ENCODE measurements around the gene PRSS56.
"Not testable (repeated sequence)": the region's sequence is repeated elsewhere in the genome, so short reads cannot be mapped to it uniquely, and the experiment has no call there.

Gene PRSS56

GRCh38 chr2:232526372-232526941 is 6.3 kb downstream of the PRSS56 start:
- no peak for DNase-seq

DNA sequence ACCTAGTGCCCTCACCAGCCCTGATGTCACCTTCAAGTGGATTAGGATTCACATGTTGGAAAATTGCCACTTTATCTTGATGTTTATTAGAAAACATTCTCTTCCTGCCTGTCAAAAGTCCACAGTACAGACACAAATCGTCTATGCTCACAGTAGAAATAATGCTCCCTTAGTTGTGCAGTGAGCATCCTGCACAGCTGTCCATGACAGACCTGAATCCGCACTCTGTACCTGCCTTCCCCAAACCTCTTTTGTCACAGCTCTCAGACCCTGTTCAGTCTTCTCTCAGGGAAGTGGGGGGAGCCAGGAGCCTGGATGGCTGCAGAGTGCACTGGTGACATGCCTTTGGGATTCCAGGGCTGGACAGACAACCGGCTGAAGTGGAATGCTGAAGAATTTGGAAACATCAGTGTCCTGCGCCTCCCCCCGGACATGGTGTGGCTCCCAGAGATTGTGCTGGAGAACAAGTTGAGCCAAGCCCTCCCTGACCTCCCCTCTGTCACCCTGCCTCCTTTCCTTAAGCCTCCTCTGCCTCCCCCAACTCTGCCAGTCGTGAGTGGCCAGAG is 7.8 kb downstream of the PRSS56 start:
- no peak for DNase-seq

- no peak for DNase-seq
Measured at GRCh38 chr2:232528746-232529460, 8.7 kb downstream of the PRSS56 start.

DNA sequence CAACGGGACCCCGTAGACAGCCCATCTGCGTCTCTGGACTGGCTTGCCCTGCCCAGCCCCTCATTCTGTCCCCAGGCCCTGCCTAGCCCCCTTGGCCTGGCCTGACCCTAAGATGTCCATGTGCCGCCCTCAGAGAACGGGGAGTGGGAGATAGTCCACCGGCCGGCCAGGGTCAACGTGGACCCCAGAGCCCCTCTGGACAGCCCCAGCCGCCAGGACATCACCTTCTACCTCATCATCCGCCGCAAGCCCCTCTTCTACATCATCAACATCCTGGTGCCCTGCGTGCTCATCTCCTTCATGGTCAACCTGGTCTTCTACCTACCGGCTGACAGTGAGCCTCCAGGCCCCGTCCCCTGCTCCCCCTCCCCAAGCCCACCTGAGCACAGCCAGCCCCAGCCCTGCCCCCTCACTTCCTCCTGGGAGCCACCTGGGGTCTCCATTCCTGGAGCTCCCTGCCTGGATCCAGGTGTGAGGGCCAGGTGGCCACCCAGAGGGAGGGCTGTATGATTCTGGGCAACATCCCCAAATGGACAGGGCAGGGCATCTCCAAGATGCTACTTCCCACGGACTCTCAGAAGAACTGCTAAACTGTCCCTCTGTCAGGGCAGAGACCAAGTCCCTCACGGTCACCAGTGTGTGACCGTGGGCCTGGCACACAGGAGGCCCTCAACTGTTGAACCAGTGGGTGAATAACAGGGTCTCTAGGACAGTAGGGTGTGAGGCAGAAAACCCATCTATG is 9.8 kb downstream of the PRSS56 start:
- no peak for DNase-seq

GRCh38 chr2:232530626-232531260 is 10.6 kb downstream of the PRSS56 start:
- DNase-seq, result no peak

- DNase-seq, result no peak
Measured at GRCh38 chr2:232532419-232532818, 12.2 kb downstream of the PRSS56 start.

GRCh38 chr2:232532821-232533220 is 12.6 kb downstream of the PRSS56 start:
- DNase-seq, result not testable (repeated sequence)

GRCh38 chr2:232533944-232534710 is 13.9 kb downstream of the PRSS56 start:
- DNase-seq, result no peak

GRCh38 chr2:232534940-232535651 is 14.9 kb downstream of the PRSS56 start:
- no peak for DNase-seq

DNA sequence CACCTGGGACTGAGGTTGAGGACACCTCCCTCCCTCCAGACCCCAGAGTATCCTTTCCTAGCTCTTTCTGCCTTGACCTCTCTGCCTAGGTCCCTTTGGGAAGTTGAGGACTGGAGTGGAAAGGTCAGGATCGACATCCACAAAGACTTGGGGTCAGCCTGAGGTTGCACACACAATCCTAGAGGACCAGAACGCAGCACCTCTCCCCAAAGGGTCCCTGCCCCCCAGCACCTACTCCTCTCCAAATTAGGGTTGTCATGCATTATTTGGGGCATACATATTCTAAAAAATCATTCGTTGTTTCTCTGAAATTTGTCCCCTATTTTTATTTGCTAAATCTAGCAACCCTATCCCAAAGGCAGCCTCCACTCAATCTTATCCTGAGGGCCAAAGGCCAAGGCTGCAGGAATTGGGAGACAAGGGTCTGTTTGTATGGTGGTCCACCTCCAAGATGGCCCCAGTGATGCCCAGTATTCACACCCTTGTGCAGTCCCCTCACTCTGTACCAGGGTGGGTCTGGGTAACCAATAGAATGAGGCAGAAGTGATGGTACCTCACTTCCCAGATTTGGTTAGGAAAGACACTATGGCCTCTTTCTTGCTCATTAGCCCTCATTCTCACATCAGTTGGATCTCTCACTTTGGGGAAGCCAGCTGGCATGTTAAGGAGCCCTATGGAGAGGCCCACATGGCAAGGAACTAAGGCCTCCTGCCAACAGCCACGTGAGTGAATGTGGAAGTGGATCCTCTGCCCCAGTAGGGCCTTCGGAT is 15.8 kb downstream of the PRSS56 start:
- DNase-seq, result no peak

DNA sequence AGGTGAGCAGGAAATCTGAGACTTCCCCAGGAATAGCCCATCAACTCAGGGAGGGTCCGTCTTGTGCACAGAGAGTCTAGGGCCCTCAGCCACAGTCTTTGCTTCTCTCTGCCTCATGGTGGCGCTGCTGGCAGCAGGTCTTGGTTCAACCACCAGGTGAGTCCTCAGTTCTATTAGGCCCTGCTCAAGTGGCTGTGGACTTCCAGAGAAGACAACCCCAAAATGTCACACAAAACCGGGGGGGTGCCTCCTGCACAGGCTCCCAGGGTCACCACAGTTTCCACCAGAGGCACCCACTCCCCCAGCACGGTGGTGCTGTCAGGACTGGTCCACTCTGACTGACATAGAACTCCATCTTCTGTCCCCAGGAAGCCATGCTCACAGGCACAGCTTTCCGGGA is 16.9 kb downstream of the PRSS56 start:
- DNase-seq, result no peak

DNA sequence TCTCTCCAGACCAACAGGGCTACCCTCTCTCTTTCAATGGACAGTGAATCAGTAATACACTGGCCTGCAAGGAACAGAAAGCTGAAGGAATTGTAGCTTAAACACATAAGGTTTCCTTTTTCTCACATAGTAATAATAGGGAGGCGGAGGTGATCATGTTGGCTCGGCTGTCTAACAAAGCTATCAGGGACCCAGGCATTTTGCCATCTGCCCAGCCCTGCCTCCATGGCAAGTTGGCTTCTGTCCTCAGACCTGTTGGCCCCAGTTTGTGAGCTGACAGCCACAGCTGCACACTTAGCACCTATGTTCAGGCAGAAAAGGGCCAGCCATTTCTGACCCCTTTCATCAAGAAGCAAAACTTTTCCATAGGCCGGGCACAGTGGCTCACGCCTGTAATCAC is 17.3 kb downstream of the PRSS56 start:
- DNase-seq, result no peak

GRCh38 chr2:232538671-232539070 is 18.5 kb downstream of the PRSS56 start:
- DNase-seq, result no peak

GRCh38 chr2:232539298-232540231 is 19.4 kb downstream of the PRSS56 start, which contains the start of gene CHRNG:
CHRNG (plus strand) TSS chr2:232539692; CDS start chr2:232539748, 56 bp downstream.
- DNase-seq, result no peak

DNA sequence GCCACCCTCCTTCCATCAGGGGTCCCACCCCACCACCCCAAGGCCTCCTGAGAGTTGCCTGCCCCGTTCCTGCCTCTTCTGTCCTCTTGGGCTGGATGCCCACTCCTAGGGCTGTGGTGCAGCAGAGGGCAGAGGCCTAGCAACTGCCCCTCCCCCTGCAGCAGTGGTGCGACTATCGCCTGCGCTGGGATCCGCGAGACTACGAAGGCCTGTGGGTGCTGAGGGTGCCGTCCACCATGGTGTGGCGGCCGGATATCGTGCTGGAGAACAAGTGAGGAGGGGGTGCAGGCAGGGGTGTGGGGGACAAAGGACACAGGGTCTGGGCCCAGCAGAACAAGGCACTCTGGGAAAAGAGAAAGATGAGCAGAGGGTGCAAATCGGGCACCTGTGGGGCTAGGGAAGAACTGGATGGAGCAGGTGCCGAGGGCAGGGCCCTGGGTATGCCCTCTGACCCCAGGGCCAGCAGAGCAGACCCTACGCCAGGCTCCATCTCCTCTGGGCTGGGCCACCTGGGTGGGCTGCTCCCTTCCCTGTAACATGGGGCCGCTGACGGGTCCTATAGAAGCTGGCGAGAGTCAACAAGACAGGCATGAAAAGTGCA is 20.4 kb downstream of the PRSS56 start:
- no peak for DNase-seq

GRCh38 chr2:232541195-232541960 is 21.2 kb downstream of the PRSS56 start:
- DNase-seq, result no peak

DNA sequence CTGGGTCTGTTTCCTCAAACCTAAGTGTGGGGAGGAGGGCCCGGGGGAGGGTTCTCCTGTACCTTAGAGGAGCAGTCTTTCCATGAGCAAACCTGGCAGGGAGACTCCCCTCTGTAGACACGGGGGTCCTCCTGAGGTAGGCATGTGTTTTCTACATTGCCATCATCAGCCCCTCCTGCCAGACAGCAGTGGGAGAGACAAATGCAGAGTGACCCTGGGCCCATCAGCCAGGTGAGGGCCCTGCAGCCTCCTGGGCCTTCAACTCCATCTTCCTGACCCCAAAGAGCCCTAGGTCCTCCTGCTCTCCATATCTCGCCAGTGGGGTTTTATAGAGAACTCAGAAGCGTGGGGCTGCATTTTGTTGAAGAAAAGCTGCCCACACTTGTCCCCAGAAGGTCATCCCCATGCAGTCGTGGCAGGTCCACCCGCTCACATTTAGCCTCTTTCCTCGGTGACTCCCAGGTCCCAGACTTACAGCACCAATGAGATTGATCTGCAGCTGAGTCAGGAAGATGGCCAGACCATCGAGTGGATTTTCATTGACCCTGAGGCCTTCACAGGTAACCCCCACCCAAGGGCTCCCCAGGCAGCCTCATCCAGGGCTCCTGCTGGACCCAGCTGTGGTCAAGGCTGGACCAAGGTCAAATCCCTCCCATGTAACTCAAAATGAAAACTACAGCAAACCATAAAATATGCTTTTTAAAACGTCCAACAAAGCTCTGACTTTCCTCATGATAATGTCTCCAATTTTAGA is 21.9 kb downstream of the PRSS56 start:
- no peak for DNase-seq
